Measurements from ENCODE around the gene OR51A2. TPM values are rescaled to one million over a fixed set of nuclear protein-coding genes. Genes with fewer than 3 reads are reported as not detected.

OR51A2 gene
- total and polyA plus RNA-seq, 9 of the 15 experiments (the other 6 are each of a cell fraction or from before 2014, with no cell fraction given) = not detected

- TF ChIP-seq AFF4 (CRISPR knock-in tag; IDR thresholded peaks at IDR 0.05) = no peak
Observed at GRCh38 chr11:4919250-4919649, 36.3 kb downstream of the OR51A2 start, which contains the start of gene OR51G2 (continued).

GRCh38 chr11:4916581-4916980, 38.9 kb downstream of the OR51A2 start:
- no peak overlapping the region for H2AFZ ChIP-seq (ENCODE audit: low read depth, low read length)
- no peak overlapping the region for H3K4me3 ChIP-seq
- FAIRE-seq = no peak
- no TSS peak for BruUV-seq (replicated peaks)
- H3K9me1 ChIP-seq (ENCODE audit: control insufficient read depth, insufficient read depth, low read length) = no peaks in the 10 kb centered on the region
- ChIA-PET POLR2A (no interaction called here), CTCF (ENCODE audit: low intra/inter-chr PET ratio) (no interaction called here)
- no peak overlapping the region for H3K27ac ChIP-seq (ENCODE audit: extremely low read depth, low read depth, low read length)
- no peak overlapping the region for H3K9ac ChIP-seq (ENCODE audit: insufficient read depth in 1 of 2, low read depth in 2 of 2, low read length in 2 of 2)
- TF ChIP-seq HMGN3 (IDR thresholded peaks at IDR 0.05; ENCODE audit: borderline replicate concordance, extremely low read depth, insufficient read length, low read depth, low read length) (no peak), SIN3B (IDR thresholded peaks at IDR 0.05; ENCODE audit: low read depth) (no peak), PTTG1 (tag; IDR thresholded peaks at IDR 0.05; ENCODE audit: low read depth) (no peak)
- DNase-seq (ENCODE audit: extremely low read depth in 1 of 4, low spot score in 3 of 4) = no peak
- no peaks in the 10 kb centered on the region for H3K36me3 ChIP-seq (ENCODE audit: control insufficient read depth, insufficient read depth, low read length)
- H3K4me1 ChIP-seq (replicated peaks in 1 of 2; ENCODE audit: control insufficient read depth in 2 of 2, insufficient read depth in 2 of 2, low read length in 2 of 2) = no peaks in the 10 kb centered on the region
- no peaks in the 10 kb centered on the region for H4K20me1 ChIP-seq (replicated peaks; ENCODE audit: control insufficient read depth, insufficient read depth, low read length)
- H3K79me2 ChIP-seq (ENCODE audit: control insufficient read depth, insufficient read depth, low read length) = no peaks in the 10 kb centered on the region
- in situ Hi-C loops (cut with MboI) = no loop called here
- intact Hi-C loops (cut with micrococcal nuclease) = no loop called here
- H3K4me2 ChIP-seq (ENCODE audit: insufficient read depth, low read length) = no peak overlapping the region
- H3K27me3 ChIP-seq (ENCODE audit: control insufficient read depth in 2 of 2, insufficient read depth in 2 of 2, low read length in 2 of 2) = peaks cover 4 to 12% of the 10 kb centered on the region in 2 experiments; a peak in 4 of 5 replicates
- no peak for ATAC-seq
- H3K9me3 ChIP-seq (replicated peaks; ENCODE audit: control insufficient read depth, insufficient read depth, low read depth, low read length) = no peaks in the 10 kb centered on the region

Other genes starting within 250 kb of the OR51A2 start
Only the 7 nearest of the 16 such genes appear.
- not detected in 2 replicates for gene OR51T1, start 73.8 kb downstream of the OR51A2 start, total RNA-seq (2014; rRNA removed)
- gene OR51T1, start 73.8 kb downstream of the OR51A2 start, total RNA-seq (2014; rRNA removed; fragmentation: Illumina TruSeq; extraction: Trizol) = not detected in 2 replicates
- gene OR51T1, start 73.8 kb downstream of the OR51A2 start, total RNA-seq (2015; rRNA removed; fragmentation: Illumina TruSeq; extraction: Trizol) = not detected in 2 replicates
- not detected in 2 replicates for gene OR51T1, start 73.8 kb downstream of the OR51A2 start, total RNA-seq (2021)
- not detected in 2 replicates for gene OR51T1, start 73.8 kb downstream of the OR51A2 start, polyA plus RNA-seq (2011; rRNA removed)
- not detected in 2 replicates for gene OR51T1, start 73.8 kb downstream of the OR51A2 start, polyA plus RNA-seq (2014; fragmentation: Illumina TruSeq; extraction: Trizol)
- not detected for gene OR51T1, start 73.8 kb downstream of the OR51A2 start, polyA plus RNA-seq (2014; fragmentation: Nextera tagmentation; extraction: Ambion mirVana)
- not detected in 2 replicates for gene OR51T1, start 73.8 kb downstream of the OR51A2 start, polyA plus RNA-seq (2014; rRNA removed)
- not detected in 2 replicates for gene OR51A7, start 51.9 kb downstream of the OR51A2 start, total RNA-seq (2014; rRNA removed)
- gene OR51A7, start 51.9 kb downstream of the OR51A2 start, total RNA-seq (2014; rRNA removed; fragmentation: Illumina TruSeq; extraction: Trizol) = not detected in 2 replicates
- not detected in 2 replicates for gene OR51A7, start 51.9 kb downstream of the OR51A2 start, total RNA-seq (2015; rRNA removed; fragmentation: Illumina TruSeq; extraction: Trizol)
- gene OR51A7, start 51.9 kb downstream of the OR51A2 start, total RNA-seq (2021) = not detected in 2 replicates
- gene OR51A7, start 51.9 kb downstream of the OR51A2 start, polyA plus RNA-seq (2011; rRNA removed) = not detected in 2 replicates
- not detected in 2 replicates for gene OR51A7, start 51.9 kb downstream of the OR51A2 start, polyA plus RNA-seq (2014; fragmentation: Illumina TruSeq; extraction: Trizol)
- not detected for gene OR51A7, start 51.9 kb downstream of the OR51A2 start, polyA plus RNA-seq (2014; fragmentation: Nextera tagmentation; extraction: Ambion mirVana)
- gene OR51A7, start 51.9 kb downstream of the OR51A2 start, polyA plus RNA-seq (2014; rRNA removed) = not detected in 2 replicates
- not detected in 2 replicates for gene OR51G2, start 36.4 kb downstream of the OR51A2 start, total RNA-seq (2014; rRNA removed)
- not detected in 2 replicates for gene OR51G2, start 36.4 kb downstream of the OR51A2 start, total RNA-seq (2014; rRNA removed; fragmentation: Illumina TruSeq; extraction: Trizol)
- not detected in 2 replicates for gene OR51G2, start 36.4 kb downstream of the OR51A2 start, total RNA-seq (2015; rRNA removed; fragmentation: Illumina TruSeq; extraction: Trizol)
- gene OR51G2, start 36.4 kb downstream of the OR51A2 start, total RNA-seq (2021) = not detected in 2 replicates
- not detected in 2 replicates for gene OR51G2, start 36.4 kb downstream of the OR51A2 start, polyA plus RNA-seq (2011; rRNA removed)
- not detected in 2 replicates for gene OR51G2, start 36.4 kb downstream of the OR51A2 start, polyA plus RNA-seq (2014; fragmentation: Illumina TruSeq; extraction: Trizol)
- gene OR51G2, start 36.4 kb downstream of the OR51A2 start, polyA plus RNA-seq (2014; fragmentation: Nextera tagmentation; extraction: Ambion mirVana) = not detected
- not detected in 2 replicates for gene OR51G2, start 36.4 kb downstream of the OR51A2 start, polyA plus RNA-seq (2014; rRNA removed)
- gene OR51G1, start 31.4 kb downstream of the OR51A2 start, total RNA-seq (2014; rRNA removed) = not detected in 2 replicates
- not detected in 2 replicates for gene OR51G1, start 31.4 kb downstream of the OR51A2 start, total RNA-seq (2014; rRNA removed; fragmentation: Illumina TruSeq; extraction: Trizol)
- gene OR51G1, start 31.4 kb downstream of the OR51A2 start, total RNA-seq (2015; rRNA removed; fragmentation: Illumina TruSeq; extraction: Trizol) = not detected in 2 replicates
- not detected in 2 replicates for gene OR51G1, start 31.4 kb downstream of the OR51A2 start, total RNA-seq (2021)
- not detected in 2 replicates for gene OR51G1, start 31.4 kb downstream of the OR51A2 start, polyA plus RNA-seq (2011; rRNA removed)
- not detected in 2 replicates for gene OR51G1, start 31.4 kb downstream of the OR51A2 start, polyA plus RNA-seq (2014; fragmentation: Illumina TruSeq; extraction: Trizol)
- not detected for gene OR51G1, start 31.4 kb downstream of the OR51A2 start, polyA plus RNA-seq (2014; fragmentation: Nextera tagmentation; extraction: Ambion mirVana)
- gene OR51G1, start 31.4 kb downstream of the OR51A2 start, polyA plus RNA-seq (2014; rRNA removed) = not detected in 2 replicates
- not detected in 2 replicates for gene OR51A4, start 8.1 kb downstream of the OR51A2 start, total RNA-seq (2014; rRNA removed)
- not detected in 2 replicates for gene OR51A4, start 8.1 kb downstream of the OR51A2 start, total RNA-seq (2014; rRNA removed; fragmentation: Illumina TruSeq; extraction: Trizol)
- gene OR51A4, start 8.1 kb downstream of the OR51A2 start, total RNA-seq (2015; rRNA removed; fragmentation: Illumina TruSeq; extraction: Trizol) = not detected in 2 replicates
- gene OR51A4, start 8.1 kb downstream of the OR51A2 start, total RNA-seq (2021) = not detected in 2 replicates
- not detected in 2 replicates for gene OR51A4, start 8.1 kb downstream of the OR51A2 start, polyA plus RNA-seq (2011; rRNA removed)
- not detected in 2 replicates for gene OR51A4, start 8.1 kb downstream of the OR51A2 start, polyA plus RNA-seq (2014; fragmentation: Illumina TruSeq; extraction: Trizol)
- not detected for gene OR51A4, start 8.1 kb downstream of the OR51A2 start, polyA plus RNA-seq (2014; fragmentation: Nextera tagmentation; extraction: Ambion mirVana)
- gene OR51A4, start 8.1 kb downstream of the OR51A2 start, polyA plus RNA-seq (2014; rRNA removed) = not detected in 2 replicates
- gene OR51L1, start 39.1 kb upstream of the OR51A2 start, total RNA-seq (2014; rRNA removed) = not detected in 2 replicates
- not detected in 2 replicates for gene OR51L1, start 39.1 kb upstream of the OR51A2 start, total RNA-seq (2014; rRNA removed; fragmentation: Illumina TruSeq; extraction: Trizol)
- gene OR51L1, start 39.1 kb upstream of the OR51A2 start, total RNA-seq (2015; rRNA removed; fragmentation: Illumina TruSeq; extraction: Trizol) = not detected in 2 replicates
- gene OR51L1, start 39.1 kb upstream of the OR51A2 start, total RNA-seq (2021) = not detected in 2 replicates
- gene OR51L1, start 39.1 kb upstream of the OR51A2 start, polyA plus RNA-seq (2011; rRNA removed) = not detected in 2 replicates
- not detected in 2 replicates for gene OR51L1, start 39.1 kb upstream of the OR51A2 start, polyA plus RNA-seq (2014; fragmentation: Illumina TruSeq; extraction: Trizol)
- gene OR51L1, start 39.1 kb upstream of the OR51A2 start, polyA plus RNA-seq (2014; fragmentation: Nextera tagmentation; extraction: Ambion mirVana) = not detected
- gene OR51L1, start 39.1 kb upstream of the OR51A2 start, polyA plus RNA-seq (2014; rRNA removed) = not detected in 2 replicates
- gene OR52J3, start 90.8 kb upstream of the OR51A2 start, total RNA-seq (2014; rRNA removed) = not detected in 2 replicates
- gene OR52J3, start 90.8 kb upstream of the OR51A2 start, total RNA-seq (2014; rRNA removed; fragmentation: Illumina TruSeq; extraction: Trizol) = not detected in 2 replicates
- gene OR52J3, start 90.8 kb upstream of the OR51A2 start, total RNA-seq (2015; rRNA removed; fragmentation: Illumina TruSeq; extraction: Trizol) = not detected in 2 replicates
- not detected in 2 replicates for gene OR52J3, start 90.8 kb upstream of the OR51A2 start, total RNA-seq (2021)
- gene OR52J3, start 90.8 kb upstream of the OR51A2 start, polyA plus RNA-seq (2011; rRNA removed) = not detected in 2 replicates
- not detected in 2 replicates for gene OR52J3, start 90.8 kb upstream of the OR51A2 start, polyA plus RNA-seq (2014; fragmentation: Illumina TruSeq; extraction: Trizol)
- gene OR52J3, start 90.8 kb upstream of the OR51A2 start, polyA plus RNA-seq (2014; fragmentation: Nextera tagmentation; extraction: Ambion mirVana) = not detected
- gene OR52J3, start 90.8 kb upstream of the OR51A2 start, polyA plus RNA-seq (2014; rRNA removed) = not detected in 2 replicates